Heart left ventricle (tissue), 16 donors: ENCODE measurements around the gene NT5C2. TPM values are rescaled to one million over a fixed set of nuclear protein-coding genes. Genes with fewer than 3 reads are reported as not detected.

Experiments used
- ATAC-seq, 4 donors: fragments of 200-7000 bp; cut with Tn5 transposase; one replicate each; pipeline ENCODE4 v1.9.1; 2020 to 2022; ENCODE audit warnings: moderate library complexity in 4 of 4, mild to moderate bottlenecking in 3 of 4, moderate number of reproducible peaks in 1 of 4
- DNase-seq, 5 donors: peaks; one replicate each; pipeline ENCODE4 v3.0.0-alpha.2; 2020
- H3K27ac ChIP-seq, 12 donors: fragments of 200-600 bp; sonication (generic) in 4 of 12; one replicate each; pipeline versions ENCODE4 v1.5.0 to v1.8.0; 2016 to 2022; ENCODE audit warnings: mild to moderate bottlenecking in 2 of 12
- H3K27me3 ChIP-seq, 9 donors: fragments of 200-600 bp; sonication (generic) in 2 of 9; one replicate each; pipeline versions ENCODE4 v1.5.1 to v1.8.0; 2016 to 2022; ENCODE audit warnings: mild to moderate bottlenecking in 3 of 9
- H3K36me3 ChIP-seq, 9 donors: fragments of 200-600 bp; sonication (generic) in 2 of 9; one replicate each; pipeline versions ENCODE4 v1.5.0 to v1.8.0; 2018 to 2022; ENCODE audit warnings: mild to moderate bottlenecking in 2 of 9
- H3K4me1 ChIP-seq, 12 donors: fragments of 200-600 bp; sonication (generic) in 4 of 12; one replicate each; pipeline versions ENCODE4 v1.5.0 to v1.8.0; 2016 to 2022; ENCODE audit warnings: mild to moderate bottlenecking in 3 of 12
- H3K4me3 ChIP-seq, 12 donors: fragments of 200-600 bp; sonication (generic) in 4 of 12; one replicate each; pipeline versions ENCODE4 v1.5.0 to v1.8.0; 2017 to 2022; ENCODE audit warnings: mild to moderate bottlenecking in 9 of 12, moderate library complexity in 4 of 12
- H3K9me3 ChIP-seq, 12 donors: fragments of 200-600 bp; sonication (generic) in 4 of 12; one replicate each; pipeline versions ENCODE4 v1.5.0 to v1.8.0; 2016 to 2022; ENCODE audit warnings: mild to moderate bottlenecking in 1 of 12
- POLR2A ChIP-seq, 2 donors: fragments of 450-650 bp; IDR thresholded peaks; one replicate each; pipeline ENCODE4 v1.6.1; 2017; ENCODE audit warnings: antibody characterized with exemption in 2 of 2, mild to moderate bottlenecking in 2 of 2, moderate library complexity in 2 of 2
- WGBS, 4 donors: extraction: QIAGEN DNeasy Blood & Tissue Kit in 2 of 4; methylation state at CpG; one replicate each; pipeline versions ENCODE4 v1.1.5 to v1.1.7; 2013 to 2018; 5-methylcytosine and 5-hydroxymethylcytosine counted together
- intact Hi-C, 10 donors: fragments of 100-400 bp; cut with DNase I; formaldehyde crosslinking; loops; one replicate each; pipeline versions ENCODE4 v1.11.1 to v1.14.2; 2022
- polyA plus RNA-seq, 2 donors: library from polyadenylated mRNA; stranded (reverse); fragments of 200-250 nt; gene quantifications; one replicate each; pipeline ENCODE4 v1.2.3, GENCODE V29; 2013
- total RNA-seq, 9 donors: library from RNA; depleted of rRNA in 2 of 9; stranded (reverse); fragments of >200 nt in 2 of 9; fragmentation: NEBNext Ultra II Directional in 3 of 9; extraction: Animal tissue kit (Norgen Biotek cat#: 25700) in 3 of 9; gene quantifications; one replicate each; pipeline versions ENCODE4 v1.1.0 to v1.2.4, GENCODE V29; 2016 to 2023
- TF ChIP-seq, protein P1 (sequence below), 12 donors: fragments of 200-600 bp; sonication (generic) in 4 of 12; IDR thresholded peaks; one replicate each; pipeline versions ENCODE4 v1.5.0 to v1.8.0; 2018 to 2022; ENCODE audit warnings: antibody characterized with exemption in 12 of 12, mild to moderate bottlenecking in 5 of 12
- donor health status: ischemic (EF 13 %, LVEDD 7.1; RV severe dilation, severe dysfunction).
- donor health status: healthy with polysubstance abuse.
- donor health status: DM: no; HTN: yes; CAD: no.
- donor health status: DM: no; HTN: no; CAD: no.
- donor health status: ischemic (EF 25% LVEDD 6.9; RV normal size, moderate dysfunction).
- donor health status: ischemic (EF 25% LVEDD 5.7; RV mildly dilated, moderate dysfunction).
- donor health status: healthy.
- donor health status: DM: yes; HTN: yes; CAD: no.
- donor health status: ischemic (EF 35%, LVEDD 5.7; RV mildly dilated, moderate dysfunction).
- donor health status: nonischemic (EF 11% LVEDD 7.7; RV severe dilation, severe dysfunction).
- donor health status: DM: yes; HTN: yes; CAD: no.
- donor health status: PGD.
- donor health status: ischemic (EF 29% LVEDD 5.4; RV normal size, mild dysfunction).
- donor health status: nonischemic (EF 23%, LVEDD 6.1; RV moderate dilation, normal function).

NT5C2 gene
- total and polyA plus RNA-seq, 11 donors: 26.2 to 70.6 (median 43.6) TPM

DNA sequence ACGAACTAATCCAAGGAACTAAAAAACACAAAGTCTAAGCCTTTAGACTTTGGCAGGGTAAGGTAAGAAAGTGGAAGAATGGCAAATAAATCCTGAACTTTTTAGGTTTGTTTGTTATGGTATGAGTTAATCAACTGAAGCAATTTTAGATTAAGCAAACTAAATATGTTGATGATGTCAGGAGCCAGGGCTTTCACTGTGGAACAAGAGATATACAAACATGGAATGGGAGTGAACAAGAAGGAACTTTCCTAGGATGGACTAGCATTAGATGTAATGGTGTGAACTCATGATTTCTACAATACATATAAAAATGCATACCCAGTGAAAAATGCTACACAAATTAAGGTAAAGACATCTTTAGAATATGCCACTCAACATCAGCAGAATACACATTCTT lies 35.8 kb downstream of the NT5C2 start:
- Histone ChIP-seq H3K4me3 (no peak overlapping the region), H3K4me1 (peaks cover 0 to 39% (median 36%) of the 10 kb centered on the region in 12 donors), H3K9me3 (peaks cover 0 to 7% (median 0%) of the 10 kb centered on the region in 12 donors), H3K27ac (peak overlapping the region in 1 of 12 donors; percentile 43), H3K36me3 (peaks cover 0 to 50% (median 36%) of the 10 kb centered on the region in 9 donors), H3K27me3 (no peaks in the 10 kb centered on the region)
- WGBS, 4 donors: 90 to 96% (median 93%) methylated on average over 1 of the region's 1 CpG
- no peak for DNase-seq
- intact Hi-C loops: loop anchor here in 2 of 10 donors (1.0 to 5.0 kb wide), 2 partner anchors 23 to 50 kb away; no protein-coding TSS in a partner anchor
- no peak for TF ChIP-seq POLR2A (IDR thresholded peaks at IDR 0.05)
- TF ChIP-seq, protein P1, sequence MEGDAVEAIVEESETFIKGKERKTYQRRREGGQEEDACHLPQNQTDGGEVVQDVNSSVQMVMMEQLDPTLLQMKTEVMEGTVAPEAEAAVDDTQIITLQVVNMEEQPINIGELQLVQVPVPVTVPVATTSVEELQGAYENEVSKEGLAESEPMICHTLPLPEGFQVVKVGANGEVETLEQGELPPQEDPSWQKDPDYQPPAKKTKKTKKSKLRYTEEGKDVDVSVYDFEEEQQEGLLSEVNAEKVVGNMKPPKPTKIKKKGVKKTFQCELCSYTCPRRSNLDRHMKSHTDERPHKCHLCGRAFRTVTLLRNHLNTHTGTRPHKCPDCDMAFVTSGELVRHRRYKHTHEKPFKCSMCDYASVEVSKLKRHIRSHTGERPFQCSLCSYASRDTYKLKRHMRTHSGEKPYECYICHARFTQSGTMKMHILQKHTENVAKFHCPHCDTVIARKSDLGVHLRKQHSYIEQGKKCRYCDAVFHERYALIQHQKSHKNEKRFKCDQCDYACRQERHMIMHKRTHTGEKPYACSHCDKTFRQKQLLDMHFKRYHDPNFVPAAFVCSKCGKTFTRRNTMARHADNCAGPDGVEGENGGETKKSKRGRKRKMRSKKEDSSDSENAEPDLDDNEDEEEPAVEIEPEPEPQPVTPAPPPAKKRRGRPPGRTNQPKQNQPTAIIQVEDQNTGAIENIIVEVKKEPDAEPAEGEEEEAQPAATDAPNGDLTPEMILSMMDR (IDR thresholded peaks at IDR 0.05): no peak
- no peak for ATAC-seq

DNA sequence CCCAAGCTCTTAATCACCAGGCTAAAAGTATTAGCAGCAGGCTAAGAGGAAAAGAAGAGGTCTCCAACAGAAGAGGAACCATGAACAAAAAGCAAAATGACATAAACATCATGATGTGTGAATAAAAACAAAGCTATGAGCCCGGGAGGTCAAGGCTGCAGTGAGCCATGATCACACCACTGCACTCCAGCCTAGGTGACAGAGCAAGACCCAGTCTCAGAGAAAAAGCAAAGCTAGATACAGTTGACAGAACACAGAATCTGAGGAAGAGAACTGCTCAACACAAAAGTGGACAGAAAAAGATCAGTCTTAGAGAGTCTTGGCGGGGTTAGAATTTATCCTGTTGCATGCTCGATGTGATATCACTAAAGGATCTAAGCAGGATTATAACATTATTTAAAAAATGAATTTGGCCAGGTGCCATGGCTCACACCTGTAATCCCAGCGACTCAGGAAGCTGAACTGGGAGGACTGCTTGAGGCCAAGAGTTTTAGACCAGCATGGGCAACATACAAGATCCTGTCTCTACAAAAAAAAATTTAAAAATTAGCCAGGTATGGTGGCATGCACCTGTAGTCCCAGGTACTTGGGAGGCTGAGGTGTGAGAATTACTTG lies 37.5 kb downstream of the NT5C2 start:
- Histone ChIP-seq H3K27me3 (no peaks in the 10 kb centered on the region), H3K9me3 (peaks cover 0 to 7% (median 0%) of the 10 kb centered on the region in 12 donors), H3K4me3 (no peak overlapping the region), H3K27ac (peak overlapping the region in 10 of 12 donors; percentile 13 to 87 (median 77)), H3K36me3 (peaks cover 0 to 41% (median 23%) of the 10 kb centered on the region in 9 donors), H3K4me1 (peaks cover 0 to 52% (median 47%) of the 10 kb centered on the region in 12 donors)
- 66 to 75% (median 68%) methylated on average over 4 of the region's 4 CpGs for WGBS, 4 donors
- intact Hi-C loops: loop anchor here in 2 of 10 donors (2.0 to 5.0 kb wide), 2 partner anchors 35 to 48 kb away; no protein-coding TSS in a partner anchor
- no peak for DNase-seq
- no peak for ATAC-seq
- TF ChIP-seq, protein P1 (IDR thresholded peaks at IDR 0.05): no peak
- no peak for TF ChIP-seq POLR2A (IDR thresholded peaks at IDR 0.05)

DNA sequence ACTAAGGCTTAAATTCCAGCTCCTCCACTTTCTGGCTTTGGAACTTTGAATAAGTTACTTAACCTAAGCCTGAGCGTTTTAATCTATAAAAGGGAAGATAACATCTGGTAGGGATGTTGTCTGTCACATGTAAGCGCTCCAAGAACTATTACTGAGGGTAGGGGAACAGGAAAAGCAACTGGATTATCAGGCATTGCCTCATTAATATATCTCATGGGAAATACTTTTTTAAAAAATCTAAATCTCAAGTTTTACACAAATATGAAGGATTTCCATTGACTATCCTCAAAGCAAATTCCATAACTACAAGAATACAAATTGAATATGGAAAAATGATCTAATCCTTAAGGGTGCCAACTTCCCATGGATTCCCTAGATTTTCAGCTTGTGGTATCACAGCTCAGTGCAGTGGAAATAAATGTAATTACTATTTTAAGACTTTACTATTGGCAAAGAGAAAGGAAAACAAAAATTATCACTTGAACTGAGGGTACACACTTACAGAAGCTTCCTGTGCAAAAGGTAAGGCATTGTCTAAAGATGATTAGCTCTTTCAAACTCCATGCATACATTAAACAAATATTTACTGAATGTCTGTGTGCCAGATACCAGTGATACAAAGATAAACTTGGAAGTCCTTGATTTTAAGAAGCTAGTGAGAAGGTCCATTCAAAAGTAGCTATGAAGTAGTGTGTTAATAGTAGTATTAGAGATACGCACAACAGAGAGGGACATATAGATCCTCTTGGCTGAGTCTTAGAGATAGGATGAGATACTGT lies 38.4 kb downstream of the NT5C2 start:
- H3K9me3 ChIP-seq: peaks cover 0 to 7% (median 0%) of the 10 kb centered on the region in 12 donors
- ATAC-seq (peak; percentile 33 to 67 (median 60)), DNase-seq (no peak)
- TF ChIP-seq, protein P1 (IDR thresholded peaks at IDR 0.05): no peak
- no peak for TF ChIP-seq POLR2A (IDR thresholded peaks at IDR 0.05)
- intact Hi-C loops: loop anchor here in 4 of 10 donors (2.0 to 5.0 kb wide), 4 partner anchors 36 to 47 kb away; partner anchors contain the start of gene NT5C2 (in 3 of the 4)
- peaks cover 0 to 61% (median 50%) of the 10 kb centered on the region in 12 donors for H3K4me1 ChIP-seq
- H3K36me3 ChIP-seq: peaks cover 0 to 38% (median 16%) of the 10 kb centered on the region in 9 donors
- WGBS, 4 donors: 34 to 46% (median 36%) methylated on average over 3 of the region's 3 CpGs
- no peaks in the 10 kb centered on the region for H3K27me3 ChIP-seq
- peak overlapping the region in 1 of 12 donors; percentile 44 for H3K4me3 ChIP-seq
- peak overlapping the region; percentile 11 to 87 (median 77) for H3K27ac ChIP-seq
